Stimulated activated CD8-positive, alpha-beta memory T cell treated with anti-CD3 and anti-CD28 coated beads, Interleukin-7, amount 100 ng/mL, for 1 hour (primary cell): ENCODE results near the gene OR8U1.
"Not testable (repeated sequence)": the region's sequence is repeated elsewhere in the genome, so short reads cannot be mapped to it uniquely, and the experiment has no call there.

Source experiments
- DNase-seq, 2 donors: peaks; one replicate each; pipeline ENCODE4 v3.0.0-alpha.2; 2020; ENCODE audit warnings: low read depth in 2 of 2

OR8U1 gene

GRCh38 chr11:56375324-56375723 lies at the start of gene OR8U1:
Gene OR8U1 (plus strand): TSS chr11:56375624. CDS start chr11:56375624, 0 bp downstream.
- no peak for DNase-seq

GRCh38 chr11:56331861-56332491 lies 43.4 kb upstream of the OR8U1 start:
- DNase-seq = no peak

GRCh38 chr11:56333156-56333555 lies 42.3 kb upstream of the OR8U1 start:
- DNase-seq = no peak

- DNase-seq = no peak
These were observed 35.1 kb upstream of the OR8U1 start for GRCh38 chr11:56340289-56340688.

GRCh38 chr11:56345739-56346138 lies 29.7 kb upstream of the OR8U1 start, which contains the start of gene OR8K1:
Gene OR8K1 (plus strand): TSS chr11:56346039. CDS start chr11:56346039, 0 bp downstream.
- DNase-seq = no peak

GRCh38 chr11:56353991-56354390 lies 21.4 kb upstream of the OR8U1 start, which contains the start of gene OR8J1:
Gene OR8J1 (plus strand): TSS chr11:56354291. CDS start chr11:56360247, 5,956 bp downstream.
- no peak for DNase-seq

GRCh38 chr11:56380120-56380519 lies 4.7 kb downstream of the OR8U1 start:
- no peak for DNase-seq

GRCh38 chr11:56394381-56394780 lies 19.0 kb downstream of the OR8U1 start:
- no peak for DNase-seq

GRCh38 chr11:56396047-56396446 lies 20.6 kb downstream of the OR8U1 start:
- DNase-seq = no peak

GRCh38 chr11:56401858-56402461 lies 26.5 kb downstream of the OR8U1 start:
- DNase-seq = not testable (repeated sequence)

- DNase-seq = no peak
These were observed 29.0 kb downstream of the OR8U1 start for GRCh38 chr11:56404393-56404792.

- DNase-seq = no peak
These were observed 35.4 kb downstream of the OR8U1 start for GRCh38 chr11:56410801-56411200.

GRCh38 chr11:56412396-56412795 lies 37.0 kb downstream of the OR8U1 start, which contains the start of gene OR5AL1:
Gene OR5AL1 (plus strand): TSS chr11:56412696.
- DNase-seq = no peak
